G401.6 (cell line): Measurements from ENCODE around the gene GPC6.

Experiments
- FAIRE-seq: peaks from 2 replicates; lab custom pipeline; 2012; peaks lifted over from hg19 to GRCh38; lab: Jason Lieb, UNC

The GPC6 gene

DNA sequence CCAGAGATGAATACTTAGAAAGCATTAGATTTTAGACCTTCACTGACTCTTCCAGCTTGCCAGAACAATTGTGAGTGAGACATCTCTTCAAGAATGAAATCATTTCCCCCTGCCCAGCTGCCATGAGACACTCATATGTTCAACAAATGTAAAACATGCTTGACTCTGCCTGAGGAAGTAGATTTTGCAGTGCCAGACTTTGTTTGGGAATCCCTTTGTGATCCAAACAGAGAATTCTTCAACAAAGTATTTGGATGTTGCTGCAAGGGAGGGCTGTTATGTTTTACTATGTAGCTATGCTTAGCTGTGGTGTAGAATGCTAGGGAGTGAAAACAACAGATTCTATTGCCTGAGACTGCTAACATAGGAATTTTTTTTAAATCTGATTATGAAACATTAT lies 836.5 kb downstream of the GPC6 start:
- FAIRE-seq = no peak

DNA sequence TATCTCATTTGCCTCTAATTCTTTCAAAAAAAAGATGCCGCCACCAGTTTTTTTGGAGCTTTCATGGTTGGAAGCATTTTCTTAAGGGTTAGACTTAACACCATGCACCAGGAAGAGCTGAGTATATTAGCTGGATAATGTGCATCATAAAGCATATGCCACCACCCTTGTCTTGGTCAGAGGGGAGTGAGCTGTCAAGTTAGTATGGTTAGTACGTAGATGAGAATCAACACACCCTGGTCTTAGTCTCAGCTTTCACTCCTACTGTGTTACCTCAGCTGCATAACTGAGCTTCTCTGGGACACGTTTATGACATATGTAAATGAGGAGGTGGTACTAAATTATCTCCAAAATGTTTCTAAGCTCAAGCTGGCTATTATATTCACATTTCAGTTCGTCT lies 837.2 kb downstream of the GPC6 start:
- FAIRE-seq = no peak

DNA sequence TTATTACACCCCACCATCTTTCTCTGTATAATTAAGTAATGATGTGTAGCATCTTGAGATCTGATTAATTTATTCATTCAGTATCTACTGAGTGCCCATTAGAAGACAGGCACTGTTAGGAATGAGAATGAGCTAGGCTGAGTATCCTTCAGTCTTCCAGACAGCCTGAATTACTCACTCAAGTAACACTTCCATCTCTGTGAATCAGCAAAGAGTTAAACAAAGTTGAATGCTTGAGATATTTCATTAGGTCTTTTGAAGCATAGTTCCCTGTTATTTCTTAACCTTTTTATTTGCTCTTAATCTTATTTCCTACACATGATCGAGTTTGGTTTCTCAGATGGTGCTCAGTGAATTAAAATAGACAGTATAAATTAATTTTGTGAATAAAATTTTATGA lies 839.1 kb downstream of the GPC6 start:
- FAIRE-seq = no peak

DNA sequence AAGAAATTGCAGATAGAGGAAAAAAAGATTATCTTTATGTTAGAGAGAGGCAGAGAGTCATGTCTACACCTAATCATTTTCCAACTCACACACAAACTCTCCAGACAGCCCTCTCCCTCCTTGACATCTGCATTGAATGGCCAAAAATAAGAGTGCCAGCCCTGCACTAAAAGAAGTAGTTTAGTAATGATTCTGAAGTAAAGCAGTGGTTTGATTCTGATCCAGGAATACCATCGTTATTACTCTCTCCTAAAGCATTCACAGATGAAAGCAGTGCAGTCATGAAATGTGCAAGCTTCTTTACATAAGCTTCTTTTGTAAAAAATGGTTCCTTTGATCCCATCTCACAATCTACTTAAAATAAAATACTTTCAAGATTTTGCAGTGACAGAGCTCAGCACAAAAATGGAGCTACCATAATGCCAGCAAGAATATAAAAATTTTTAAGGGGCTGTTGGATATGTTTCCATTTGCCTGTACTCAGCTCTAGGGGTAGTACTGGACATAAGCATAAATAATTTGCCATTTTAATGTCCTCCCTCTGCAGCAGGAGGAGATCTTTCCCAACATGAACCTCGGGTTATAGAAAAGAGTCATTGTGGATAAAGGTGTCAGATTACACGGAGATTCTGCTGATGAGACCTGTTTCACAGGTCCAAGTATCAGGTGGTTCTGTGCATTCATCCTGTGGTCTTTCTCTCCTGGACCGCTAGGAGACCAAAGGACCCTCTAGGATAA lies 846.6 kb downstream of the GPC6 start:
- FAIRE-seq = no peak

DNA sequence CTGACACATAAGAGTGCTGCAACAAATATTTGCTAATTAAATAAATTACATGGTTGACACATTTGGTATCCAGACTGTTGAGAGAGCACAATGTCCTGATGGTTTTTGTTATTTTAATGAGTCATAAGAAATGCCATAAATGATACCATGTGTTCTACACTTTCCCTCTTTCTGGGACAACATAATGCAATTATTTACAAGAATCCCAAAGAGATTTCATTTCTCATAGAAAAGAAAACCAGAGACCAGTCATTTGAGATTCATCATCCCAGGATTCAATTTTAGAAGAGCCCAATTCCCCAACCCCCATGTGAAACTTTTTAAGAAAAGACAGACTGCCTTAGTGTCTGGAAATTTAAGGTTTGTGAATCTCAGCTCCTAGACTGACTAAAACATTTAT lies 853.3 kb downstream of the GPC6 start:
- FAIRE-seq = no peak

DNA sequence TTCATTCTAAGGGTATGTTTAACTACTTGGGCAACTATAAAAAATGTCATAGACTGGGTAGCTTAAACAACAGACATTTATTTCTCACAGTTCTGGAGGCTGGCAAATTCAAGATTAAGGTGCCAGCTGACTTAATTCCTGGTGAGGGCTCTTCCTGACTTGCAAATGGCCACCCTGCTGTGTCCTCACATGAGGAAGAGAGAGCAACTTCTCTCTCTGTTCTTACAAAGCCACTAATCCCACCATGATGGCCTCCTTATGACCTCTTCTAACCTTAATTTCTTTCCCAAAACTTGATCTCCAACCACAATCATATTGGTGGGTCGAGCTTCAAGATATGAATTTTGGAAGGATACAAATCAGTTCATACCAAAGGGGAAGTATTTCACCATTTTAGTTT lies 853.9 kb downstream of the GPC6 start:
- FAIRE-seq = no peak

DNA sequence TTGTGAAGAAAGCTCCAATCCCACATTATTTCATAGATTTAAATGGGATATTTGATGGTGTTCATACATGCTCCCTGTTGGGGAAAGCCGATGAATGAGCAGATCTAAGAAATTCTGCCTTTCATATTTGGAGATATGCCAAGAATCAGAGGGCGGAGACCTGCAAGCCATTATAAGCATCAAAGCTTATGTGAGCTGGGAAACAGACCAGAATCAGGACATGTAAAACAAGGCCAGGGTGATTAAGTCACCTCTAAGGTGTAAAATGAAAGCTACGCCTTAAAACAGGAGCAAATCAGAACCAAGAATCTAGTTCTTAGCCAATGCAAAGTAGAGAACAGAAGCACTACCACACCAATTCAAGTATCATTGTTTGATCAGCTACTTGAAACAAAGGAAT lies 860.5 kb downstream of the GPC6 start:
- FAIRE-seq = no peak

DNA sequence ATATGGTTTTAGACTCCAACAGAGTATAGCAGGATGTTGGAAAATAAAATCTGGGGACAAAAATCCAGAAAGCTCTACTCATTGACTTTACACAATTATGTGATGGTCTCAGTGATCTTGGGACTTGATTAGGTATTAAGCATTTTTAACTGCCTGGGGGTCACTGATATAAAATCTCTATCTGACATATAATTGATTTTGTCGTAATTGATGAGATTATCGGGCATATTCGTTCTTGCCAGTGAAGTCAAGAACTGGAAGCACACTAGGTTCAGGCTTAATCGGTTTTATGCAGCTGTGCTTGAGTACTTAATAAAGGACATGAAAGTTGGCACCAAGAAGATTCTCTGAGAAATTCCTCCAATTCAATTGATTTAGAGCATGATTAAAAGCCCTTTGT lies 862.1 kb downstream of the GPC6 start:
- no peak for FAIRE-seq

DNA sequence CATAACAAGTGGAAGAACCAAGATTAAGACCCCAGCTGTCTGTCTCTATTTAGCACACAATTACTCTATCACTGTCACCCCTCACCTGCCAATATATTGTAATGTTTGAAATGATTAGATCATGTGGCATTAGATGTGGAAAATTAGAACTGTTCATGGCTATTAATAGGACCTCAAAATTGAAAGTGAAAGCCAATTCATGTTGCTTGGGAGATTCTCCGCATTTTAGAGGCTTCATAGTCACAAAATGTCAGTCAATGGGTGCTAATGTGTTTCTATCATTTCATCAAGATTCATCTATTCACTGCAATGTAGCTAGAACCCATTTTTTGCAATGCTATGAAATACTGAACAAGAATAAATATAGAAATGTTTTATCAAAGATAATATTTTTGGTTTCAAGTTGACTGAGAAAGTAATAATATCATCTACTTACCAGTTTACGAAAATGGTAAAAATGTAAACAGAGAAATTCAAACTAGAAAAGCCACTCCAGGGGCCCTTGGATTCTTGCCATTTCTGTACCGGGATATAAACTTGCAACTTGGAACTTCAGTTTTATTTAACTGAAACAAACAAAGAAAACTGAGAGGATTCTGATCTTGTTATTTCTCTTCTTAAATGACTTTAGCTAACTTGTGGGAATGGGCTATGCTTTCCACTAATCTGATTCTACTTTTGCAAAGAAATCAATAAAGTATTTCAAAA lies 864.3 kb downstream of the GPC6 start:
- no peak for FAIRE-seq

DNA sequence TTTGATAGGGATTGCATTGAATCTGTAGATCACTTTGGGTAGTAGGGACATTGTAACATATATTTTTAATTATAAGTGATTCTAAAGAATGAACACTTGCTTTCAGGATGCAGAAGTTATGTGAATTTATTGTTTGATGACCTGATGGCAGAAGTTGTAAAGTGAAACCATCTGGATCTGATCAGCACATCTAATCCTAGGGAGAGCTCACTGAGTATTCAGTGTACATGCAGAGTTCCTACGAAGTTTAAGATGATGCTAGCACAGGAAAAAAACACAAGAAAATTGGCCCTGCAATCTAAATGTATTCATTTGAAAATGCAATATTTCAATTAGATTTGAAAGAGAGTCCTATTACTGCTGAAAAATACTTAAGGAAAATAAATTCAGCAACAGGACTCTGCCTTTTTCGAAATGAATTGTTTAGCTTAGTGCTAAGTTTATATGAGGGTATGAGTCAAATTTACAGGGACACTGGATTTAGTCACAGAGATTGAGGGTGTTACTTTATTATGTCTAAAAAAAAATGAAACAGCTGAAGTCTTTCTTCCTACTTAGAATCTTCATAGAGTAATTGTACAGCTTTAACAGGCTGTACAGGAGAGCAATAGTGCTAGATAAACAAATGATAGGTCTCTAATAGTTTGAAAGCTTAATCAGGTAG lies 867.2 kb downstream of the GPC6 start:
- FAIRE-seq = no peak

DNA sequence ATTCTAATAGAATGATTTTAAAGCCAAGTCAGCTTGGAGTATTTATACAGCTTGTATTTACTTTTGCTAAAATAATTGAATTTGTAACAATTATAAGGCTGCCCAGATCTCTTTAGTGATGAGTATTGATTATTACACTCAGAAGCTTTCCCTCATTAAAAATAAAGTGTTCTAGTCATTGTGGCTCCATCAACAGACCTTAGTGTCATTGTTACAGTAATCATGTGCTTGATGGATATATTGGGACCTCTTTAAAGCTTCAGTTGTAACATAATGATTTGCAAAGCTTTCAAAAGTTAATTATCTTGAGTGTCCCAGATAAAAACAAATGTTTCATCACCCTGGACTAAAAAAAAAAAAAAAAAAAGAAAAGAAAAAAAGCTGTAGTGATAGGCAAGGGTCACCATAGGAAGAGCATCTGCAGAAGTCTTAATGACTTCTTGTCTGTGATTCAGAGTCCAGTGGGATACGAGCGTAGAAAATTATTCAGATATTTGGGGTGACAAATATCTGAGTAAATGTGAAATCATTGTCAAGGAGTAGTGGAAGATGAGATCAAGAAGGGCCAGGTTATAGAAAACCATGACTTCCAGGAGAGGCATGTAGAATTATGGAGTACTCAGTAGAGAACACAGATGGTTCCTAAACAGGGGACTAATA lies 883.2 kb downstream of the GPC6 start:
- no peak for FAIRE-seq

DNA sequence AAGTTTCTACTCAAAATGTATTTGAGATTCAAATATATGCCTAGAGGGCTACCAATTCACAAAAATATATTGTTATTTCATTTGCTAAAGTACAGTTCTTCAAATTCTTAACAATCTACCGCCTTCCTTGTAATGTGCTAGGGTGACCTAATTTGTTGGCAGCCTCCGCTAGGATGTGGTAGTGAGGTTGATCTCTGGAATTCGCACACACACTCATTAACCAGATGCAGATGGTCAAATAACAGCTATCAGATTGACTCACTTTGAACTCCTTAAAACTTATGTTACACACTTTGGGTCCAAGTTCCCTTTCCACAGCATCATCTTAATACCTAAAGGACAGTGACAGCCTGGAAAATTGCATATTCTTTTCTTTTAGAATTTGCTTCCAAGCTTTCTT lies 885.6 kb downstream of the GPC6 start:
- no peak for FAIRE-seq

DNA sequence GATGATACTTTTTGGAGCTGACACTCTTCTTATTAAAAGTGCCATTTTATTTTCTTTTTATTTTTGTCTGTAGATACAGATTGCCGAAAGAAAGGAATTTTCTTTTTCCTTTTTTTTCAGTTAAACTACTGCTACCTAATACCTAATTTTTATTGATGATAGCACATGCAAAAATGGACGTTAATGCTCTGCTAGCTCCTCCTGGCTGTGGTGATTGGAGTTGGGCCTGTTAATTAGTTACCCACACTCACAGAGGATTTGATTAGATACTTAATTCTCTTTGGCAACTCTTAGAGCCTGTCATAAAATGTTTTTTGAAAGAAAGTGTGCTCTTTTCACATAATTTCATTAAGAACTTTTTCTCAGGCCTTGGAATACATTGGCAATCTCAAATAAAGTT lies 886.1 kb downstream of the GPC6 start:
- no peak for FAIRE-seq

DNA sequence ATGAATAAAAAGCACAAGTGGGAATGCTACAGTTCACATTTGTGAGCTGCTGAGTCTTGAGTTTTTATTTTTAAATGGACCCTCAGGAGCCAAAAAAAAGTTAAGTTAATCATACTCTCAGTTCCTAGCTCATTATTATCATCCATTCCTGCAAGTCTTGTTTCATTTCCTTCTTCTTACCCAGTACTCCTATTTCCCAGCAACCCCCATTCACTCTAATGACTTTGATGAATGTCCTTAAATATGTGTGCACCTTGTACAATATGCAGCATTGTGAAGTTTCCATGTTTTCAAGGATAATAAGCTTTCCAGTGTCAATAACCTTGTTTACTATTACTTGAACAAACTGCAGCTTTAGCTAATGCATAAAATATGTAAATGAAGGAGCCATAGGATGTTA lies 886.6 kb downstream of the GPC6 start:
- FAIRE-seq = no peak

DNA sequence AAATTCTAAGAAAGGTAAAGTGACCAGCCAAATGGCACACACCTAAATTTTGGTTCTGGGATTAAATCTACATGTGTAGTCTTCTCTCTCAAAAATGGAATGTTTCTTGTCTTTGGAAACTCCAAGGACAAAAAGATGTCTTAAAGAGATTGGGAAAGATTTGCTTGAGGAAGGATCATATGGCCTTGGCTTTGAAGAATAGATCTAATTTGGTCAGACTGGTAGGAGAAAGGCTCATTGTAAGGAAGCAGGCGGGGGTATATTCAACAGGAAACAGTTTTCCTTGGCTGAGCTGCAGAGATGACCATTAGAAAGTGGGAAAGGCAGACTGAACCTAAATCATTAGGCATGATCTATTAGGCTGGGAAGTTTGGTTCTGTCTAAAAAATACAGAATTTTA lies 887.6 kb downstream of the GPC6 start:
- no peak for FAIRE-seq

DNA sequence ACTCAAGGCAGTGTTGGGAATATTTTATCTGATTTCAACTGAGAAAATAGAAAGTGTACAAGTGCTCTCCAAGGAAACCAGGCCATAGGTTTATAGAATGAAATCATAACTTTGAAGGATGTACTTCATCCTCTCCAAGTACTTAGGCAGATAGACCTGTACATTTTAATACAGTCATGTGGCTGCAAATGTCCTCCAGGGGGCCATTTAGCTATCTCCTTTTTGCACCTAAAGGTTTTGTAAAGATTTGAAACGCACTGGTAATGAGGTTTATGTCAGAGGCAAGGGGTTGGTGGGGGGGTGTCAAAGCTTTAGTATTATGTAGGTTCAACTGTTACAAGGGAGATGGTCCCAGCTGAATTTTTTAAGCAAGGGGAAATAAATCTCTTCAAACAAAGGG lies 888.4 kb downstream of the GPC6 start:
- no peak for FAIRE-seq

DNA sequence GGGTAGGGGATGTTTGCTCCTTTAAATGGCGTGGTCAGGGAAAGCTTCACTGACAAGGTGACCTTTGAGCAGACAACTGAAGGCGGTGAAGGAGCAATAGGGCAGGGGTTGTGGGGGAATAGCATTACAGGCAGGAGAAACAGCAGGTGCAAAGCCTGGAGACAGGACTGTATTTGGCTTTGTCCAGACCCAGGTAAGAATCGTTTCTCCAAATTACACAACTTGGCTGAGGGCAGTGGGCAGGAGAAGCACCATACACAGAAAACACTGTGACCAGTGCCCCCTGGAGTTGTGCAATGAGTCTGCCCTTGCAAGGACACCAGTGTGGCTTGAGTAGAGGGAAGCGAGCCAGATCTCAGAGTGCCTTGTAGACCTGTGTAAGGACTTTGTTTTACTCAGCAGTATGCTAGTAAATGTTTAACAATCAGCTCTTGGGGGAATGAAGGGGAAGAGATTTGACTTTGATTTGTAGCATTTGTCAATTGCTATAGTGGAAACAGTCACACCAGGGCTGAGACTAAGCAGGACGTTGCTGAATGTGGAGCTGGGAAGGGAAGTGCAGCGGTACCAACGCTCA lies 892.8 kb downstream of the GPC6 start:
- no peak for FAIRE-seq

DNA sequence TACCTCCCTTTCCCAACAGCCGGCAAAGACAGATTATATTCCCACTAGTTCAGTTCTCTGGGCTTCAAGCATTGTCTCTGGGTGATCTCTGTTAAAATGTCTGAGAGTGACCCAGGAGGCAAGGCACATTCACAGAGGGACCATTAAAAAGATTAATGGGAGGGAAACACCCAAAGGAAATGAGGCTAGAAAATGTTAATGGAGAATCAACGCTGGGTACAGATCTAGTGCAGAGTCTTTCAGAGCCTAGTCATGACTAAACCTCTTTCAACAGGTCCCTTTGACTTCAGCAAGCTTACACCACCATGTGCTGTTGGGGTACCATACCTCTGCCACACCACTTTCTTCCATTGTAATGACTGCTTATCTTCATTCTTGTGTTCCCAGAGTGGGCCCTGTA lies 894.3 kb downstream of the GPC6 start:
- no peak for FAIRE-seq

DNA sequence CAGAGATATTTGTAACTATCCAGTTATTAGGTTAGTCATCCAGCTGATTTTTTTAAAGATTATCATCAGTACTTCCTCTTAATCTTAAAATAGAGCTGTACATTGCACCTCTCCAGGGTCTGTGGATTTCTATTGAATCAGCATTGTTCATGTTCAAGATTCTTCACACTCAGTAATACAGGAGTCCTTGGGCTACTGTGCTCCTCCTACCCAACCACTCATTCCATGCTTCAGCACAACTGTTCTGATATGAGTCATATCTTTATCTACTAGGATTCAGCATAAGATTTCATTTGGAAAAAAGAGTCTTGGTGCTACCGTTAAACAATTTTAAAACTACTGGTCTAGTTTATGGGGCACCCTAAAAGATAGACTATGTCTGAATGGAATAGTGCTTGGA lies 895.1 kb downstream of the GPC6 start:
- FAIRE-seq = no peak

DNA sequence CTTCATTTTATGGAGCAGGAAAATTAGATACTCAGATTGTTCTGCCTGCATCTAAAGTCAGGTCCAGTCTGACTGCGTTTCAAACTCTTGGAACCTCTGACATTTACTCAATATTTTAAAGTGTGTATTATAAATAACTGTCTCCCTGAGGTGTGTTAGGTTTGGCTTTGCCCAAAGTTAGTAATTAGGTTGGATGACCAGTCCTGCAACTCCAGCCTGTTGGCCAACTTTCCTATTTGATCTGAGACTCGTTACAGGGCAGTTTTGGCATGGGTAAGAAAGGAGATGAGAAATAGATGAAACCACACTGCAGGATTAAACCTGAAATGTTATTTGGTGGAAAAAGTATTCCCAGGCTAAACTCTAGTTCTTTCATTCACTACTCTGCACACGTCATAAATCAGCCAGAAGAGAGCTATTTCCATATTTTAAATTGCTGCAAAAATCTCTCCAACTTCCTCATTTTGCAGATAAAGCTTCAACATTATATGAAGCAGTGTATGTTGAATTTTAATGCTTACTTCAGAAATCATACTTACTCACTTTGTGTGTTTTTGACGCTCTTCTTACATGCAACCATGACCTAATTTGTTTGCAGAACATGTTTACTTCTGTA lies 895.8 kb downstream of the GPC6 start:
- no peak for FAIRE-seq

DNA sequence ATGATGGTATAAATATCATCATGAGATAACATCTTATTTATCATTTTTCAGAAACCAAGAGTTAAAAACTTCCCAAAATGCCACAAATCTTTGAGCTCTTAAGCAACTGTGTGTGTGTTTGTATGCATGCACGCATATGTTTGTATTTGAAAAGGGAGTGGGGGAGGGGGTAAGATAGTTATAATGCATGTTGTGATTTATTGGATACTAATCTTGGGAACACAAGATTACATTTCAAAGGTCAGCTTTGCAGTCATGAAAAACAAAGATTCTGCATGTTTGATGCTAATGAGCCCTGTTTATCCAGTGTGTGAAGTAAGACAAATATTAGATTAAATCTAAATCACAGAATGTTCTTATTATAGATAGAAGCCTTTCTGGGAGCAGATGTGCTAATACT lies 897.0 kb downstream of the GPC6 start:
- FAIRE-seq = no peak

DNA sequence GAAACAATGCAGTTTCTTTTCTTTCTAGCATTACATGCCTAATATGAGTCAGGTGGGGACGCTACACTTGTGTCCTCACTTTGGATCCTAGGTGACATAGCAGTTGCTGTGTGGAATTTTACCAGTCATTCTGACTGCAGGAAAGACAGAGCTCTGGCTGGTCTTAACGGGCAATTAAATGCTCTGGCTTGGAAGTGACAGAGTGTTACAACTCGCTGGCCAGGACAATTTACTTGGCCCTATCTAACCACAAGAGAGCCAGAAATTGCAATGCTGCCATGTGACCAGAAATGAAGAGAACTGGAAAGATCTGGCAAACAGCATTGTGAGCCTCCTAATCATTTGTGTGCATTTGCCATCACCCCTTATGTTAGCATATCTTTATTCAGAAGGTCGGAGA lies 901.8 kb downstream of the GPC6 start:
- no peak for FAIRE-seq
